IPS-11a (cell line): Measurements from ENCODE around the gene HHIPL1.

Source experiments
- H3K4me3 ChIP-seq: one replicate; pipeline ENCODE4 v1.5.1; 2013; ENCODE audit warnings: low read depth, low read length, control low read depth

Gene HHIPL1

DNA sequence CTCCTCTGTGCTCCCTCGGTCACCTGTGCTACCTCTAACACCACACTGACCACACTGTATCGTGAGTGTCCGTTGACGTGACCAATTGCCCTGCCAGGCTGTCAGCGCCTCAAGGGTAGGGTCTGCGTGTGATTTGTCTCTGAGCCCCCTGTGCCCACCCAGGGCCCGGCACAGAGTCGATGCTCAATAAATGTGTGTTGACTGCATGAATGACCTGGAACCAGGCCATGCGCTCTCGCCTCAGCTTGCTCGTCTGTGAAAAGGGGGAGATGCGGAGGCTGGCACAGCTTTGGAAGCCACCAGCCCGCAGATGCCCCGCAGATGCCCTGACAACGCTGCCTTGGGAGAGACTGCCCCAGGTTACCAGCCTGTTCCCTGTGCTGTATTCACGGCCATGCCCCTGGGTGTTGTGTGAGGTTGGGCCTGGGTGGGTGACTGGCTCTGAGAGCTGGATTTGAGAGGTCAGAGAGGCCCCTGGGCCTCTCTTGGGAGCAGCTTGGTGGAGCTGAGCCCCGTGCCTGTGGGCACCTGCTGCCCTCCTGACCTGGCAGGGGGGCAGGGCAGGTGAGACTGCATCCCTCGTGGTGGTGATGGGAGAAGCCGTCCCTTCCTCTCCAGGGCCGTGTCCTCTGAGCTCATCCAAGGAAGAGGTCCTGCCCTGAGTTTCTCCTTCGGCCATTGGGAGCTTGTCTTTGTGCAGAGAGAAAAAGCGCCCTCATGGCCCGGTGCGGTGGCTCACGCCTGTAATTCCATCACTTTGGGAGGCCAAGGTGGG lies 82.4 kb downstream of the HHIPL1 start:
- H3K4me3 ChIP-seq: no peak overlapping the region

DNA sequence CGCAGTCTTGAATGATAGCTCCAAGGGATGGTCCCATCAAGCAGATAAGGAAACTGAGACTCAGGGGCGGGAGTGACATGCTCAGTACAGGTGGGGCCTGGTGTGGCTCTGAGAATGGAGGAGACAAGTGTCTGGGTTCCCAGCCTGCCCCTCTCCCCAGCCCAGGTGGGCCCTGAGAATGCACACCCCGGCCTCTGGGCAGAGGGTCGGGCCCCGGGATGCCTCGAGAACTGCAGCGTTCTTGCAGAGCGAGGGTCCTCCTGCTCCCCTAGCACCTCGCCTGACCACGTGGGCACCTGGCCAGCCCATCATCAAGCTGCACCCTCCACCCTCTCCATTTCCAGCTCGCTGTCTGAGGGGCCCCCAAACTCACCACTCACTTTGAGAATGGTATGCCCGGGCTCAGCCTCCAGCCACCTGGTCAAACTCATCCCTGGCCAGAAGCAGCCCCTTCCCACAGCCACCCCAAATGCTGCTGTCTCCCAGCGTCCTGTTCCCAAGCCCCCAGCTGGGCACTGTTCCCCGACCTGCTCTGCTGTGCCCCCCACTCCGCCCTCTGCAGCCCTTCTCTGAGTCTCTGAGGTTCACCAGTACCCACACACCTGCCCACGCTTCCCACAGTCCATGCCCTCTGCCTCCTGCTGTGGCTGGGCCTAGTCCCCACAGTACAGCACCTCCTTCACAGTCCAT lies 83.4 kb downstream of the HHIPL1 start:
- no peak overlapping the region for H3K4me3 ChIP-seq

DNA sequence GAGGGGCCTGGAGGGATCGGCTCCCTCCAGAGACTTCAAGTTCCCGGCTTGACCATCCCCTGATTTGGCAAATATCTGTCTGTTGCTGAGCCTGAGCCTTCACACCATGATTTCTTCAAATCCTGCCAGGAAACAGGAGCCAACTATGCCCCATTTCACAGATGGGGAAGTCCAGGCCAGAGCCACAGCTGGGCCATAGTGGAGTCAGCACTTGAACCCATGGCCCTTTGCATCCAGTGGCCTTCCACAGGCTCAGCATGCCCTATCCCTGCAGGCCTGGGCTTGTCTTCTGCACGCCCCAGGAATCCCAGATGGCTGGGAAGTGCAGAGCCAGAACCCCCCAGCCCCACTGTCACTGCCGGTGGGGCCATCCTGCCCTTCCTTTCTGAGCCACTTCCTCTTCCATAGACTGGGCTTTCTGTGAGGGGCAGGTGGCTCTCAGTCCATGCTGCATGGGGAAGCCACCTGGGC lies 84.1 kb downstream of the HHIPL1 start:
- no peak overlapping the region for H3K4me3 ChIP-seq
